GM23248 (cell line): ENCODE measurements around the gene ZBTB7C. TPM values are rescaled to one million over a fixed set of nuclear protein-coding genes. Genes with fewer than 3 reads are reported as not detected.

Experiments used
- DNase-seq: peaks from one replicate; pipeline ENCODE4 v3.0.0-alpha.2; 2015
- H2AFZ ChIP-seq: fragments of 200-600 bp; sonication (generic); 2 replicates; pipeline ENCODE4 v1.6.1; 2016; ENCODE audit warnings: antibody characterized with exemption
- H3F3A ChIP-seq: fragments of 200-600 bp; sonication (generic); 2 replicates; pipeline ENCODE4 v1.6.1; 2016; ENCODE audit warnings: mild to moderate bottlenecking, antibody characterized with exemption, mixed run types; ENCODE audit not compliant: insufficient read depth
- H3K27ac ChIP-seq: fragments of 200-600 bp; sonication (generic); 2 replicates; pipeline ENCODE4 v1.5.1; 2016; ENCODE audit warnings: mild to moderate bottlenecking
- H3K27me3 ChIP-seq: fragments of 200-600 bp; sonication (generic); replicated peaks from 2 replicates; pipeline ENCODE4 v1.6.1; 2016; ENCODE audit warnings: mild to moderate bottlenecking; ENCODE audit not compliant: insufficient read depth
- H3K36me3 ChIP-seq: fragments of 200-600 bp; sonication (generic); 2 replicates; pipeline ENCODE4 v1.6.1; 2016; ENCODE audit warnings: low read depth, mild to moderate bottlenecking
- H3K4me1 ChIP-seq: fragments of 200-600 bp; sonication (generic); 2 replicates; pipeline ENCODE4 v1.6.1; 2016; ENCODE audit warnings: mild to moderate bottlenecking; ENCODE audit not compliant: insufficient read depth
- H3K4me2 ChIP-seq: fragments of 200-600 bp; sonication (generic); one replicate; pipeline ENCODE4 v1.6.1; 2016; ENCODE audit warnings: mild to moderate bottlenecking; ENCODE audit not compliant: unreplicated experiment
- H3K4me3 ChIP-seq: fragments of 200-600 bp; sonication (generic); 2 replicates; pipeline ENCODE4 v1.5.1; 2016; ENCODE audit warnings: mild to moderate bottlenecking
- H3K79me2 ChIP-seq: fragments of 200-600 bp; sonication (generic); 2 replicates; pipeline ENCODE4 v1.6.1; 2016; ENCODE audit warnings: mild to moderate bottlenecking; ENCODE audit not compliant: insufficient read depth
- H3K9ac ChIP-seq: fragments of 200-600 bp; sonication (generic); 2 replicates; pipeline ENCODE4 v1.6.1; 2016; ENCODE audit warnings: mild to moderate bottlenecking
- H3K9me2 ChIP-seq: fragments of 200-600 bp; sonication (generic); 2 replicates; pipeline ENCODE4 v1.6.1; 2016; ENCODE audit warnings: mixed run types, mild to moderate bottlenecking, moderate library complexity; ENCODE audit not compliant: insufficient read depth
- H3K9me3 ChIP-seq: fragments of 200-600 bp; sonication (generic); one replicate; pipeline ENCODE4 v1.6.1; 2017; ENCODE audit warnings: low read depth
- H4K20me1 ChIP-seq: fragments of 200-600 bp; sonication (generic); 2 replicates; pipeline ENCODE4 v1.6.0; 2016; ENCODE audit not compliant: insufficient read depth
- EZH2 ChIP-seq: fragments of 200-600 bp; sonication (generic); IDR thresholded peaks from 2 replicates; pipeline ENCODE4 v1.6.1; 2018; ENCODE audit warnings: antibody characterized with exemption, mild to moderate bottlenecking; ENCODE audit not compliant: insufficient read depth, poor library complexity, severe bottlenecking
- EZH2phosphoT487 ChIP-seq: fragments of 200-600 bp; sonication (generic); IDR thresholded peaks from 2 replicates; pipeline ENCODE4 v1.6.1; 2018; ENCODE audit warnings: antibody characterized with exemption, moderate library complexity, mild to moderate bottlenecking, low read depth; ENCODE audit not compliant: insufficient read depth
- WGBS, 2 experiments: methylation state at CpG; one replicate each; pipeline ENCODE4 v1.1.6; 2015 to 2017; ENCODE audit warnings: low lambda C conversion rate in 2 of 2, low coverage in 1 of 2; ENCODE audit errors: missing lambda C conversion rate in 2 of 2; 5-methylcytosine and 5-hydroxymethylcytosine counted together
- in situ Hi-C: fragments of 300-500 bp; cut with MboI; formaldehyde crosslinking; loops from 2 replicates; pipeline ENCODE4 v1.15.0; 2020
- polyA plus RNA-seq: library from polyadenylated mRNA; unstranded; fragments of >200 nt; fragmentation: Nextera tagmentation; extraction: Ambion mirVana; gene quantifications from 2 replicates; pipeline ENCODE4 v1.2.1, GENCODE V29; 2016
- total RNA-seq: library from RNA; depleted of rRNA; stranded (reverse); fragments of >200 nt; shearing (Covaris generic); gene quantifications from 2 replicates; pipeline ENCODE4 v1.2.3, GENCODE V29; 2014

ZBTB7C gene
- total and polyA plus RNA-seq, 2 experiments from 2014 or later, result not detected

GRCh38 chr18:48136051-48136826 lies 272.9 kb downstream of the ZBTB7C start:
- Histone ChIP-seq H3K9me2 (no peaks in the 10 kb centered on the region), H3K27me3 (peaks cover 68% of the 10 kb centered on the region), H3K79me2 (no peaks in the 10 kb centered on the region), H3K9ac (no peak overlapping the region), H3K4me1 (no peaks in the 10 kb centered on the region), H3K4me3 (peak overlapping the region; percentile 48), H3F3A (no peaks in the 10 kb centered on the region), H2AFZ (peak overlapping the region; percentile 48; the same call in 1 of the 2 replicates), H3K4me2 (peak overlapping the region; percentile 62), H3K9me3 (no peaks in the 10 kb centered on the region), H3K27ac (no peak overlapping the region), H3K36me3 (no peaks in the 10 kb centered on the region), H4K20me1 (no peaks in the 10 kb centered on the region)
- no peak for DNase-seq
- TF ChIP-seq EZH2, result peak; percentile 1
- 0 out of 2 replicates have a peak, but pooled peaks have one; percentile 20 for TF ChIP-seq EZH2phosphoT487
- WGBS, 2 experiments, result 2% methylated on average over 24 to 47 of the region's 65 CpGs
- in situ Hi-C loops, result no loop called here

- TF ChIP-seq EZH2phosphoT487, result no peak
- TF ChIP-seq EZH2, result no peak
- no peaks in the 10 kb centered on the region for H3K36me3 ChIP-seq
- H3K4me1 ChIP-seq, result no peaks in the 10 kb centered on the region
- no peaks in the 10 kb centered on the region for H3F3A ChIP-seq
- no peak overlapping the region; the same call in 1 of the 2 replicates for H3K4me3 ChIP-seq
- no peak for DNase-seq
- no peak overlapping the region for H2AFZ ChIP-seq
- H3K4me2 ChIP-seq, result no peak overlapping the region
- no peaks in the 10 kb centered on the region for H3K79me2 ChIP-seq
- in situ Hi-C loops, result no loop called here
- no peaks in the 10 kb centered on the region for H3K9me2 ChIP-seq
- H3K9me3 ChIP-seq, result no peaks in the 10 kb centered on the region
- 10 to 11% methylated on average over 14 of the region's 14 CpGs for WGBS, 2 experiments
- no peaks in the 10 kb centered on the region for H4K20me1 ChIP-seq
- H3K27me3 ChIP-seq, result peaks cover 68% of the 10 kb centered on the region
- H3K9ac ChIP-seq, result no peak overlapping the region
- H3K27ac ChIP-seq, result no peak overlapping the region
Observed at GRCh38 chr18:48135436-48135966, 273.7 kb downstream of the ZBTB7C start.

DNA sequence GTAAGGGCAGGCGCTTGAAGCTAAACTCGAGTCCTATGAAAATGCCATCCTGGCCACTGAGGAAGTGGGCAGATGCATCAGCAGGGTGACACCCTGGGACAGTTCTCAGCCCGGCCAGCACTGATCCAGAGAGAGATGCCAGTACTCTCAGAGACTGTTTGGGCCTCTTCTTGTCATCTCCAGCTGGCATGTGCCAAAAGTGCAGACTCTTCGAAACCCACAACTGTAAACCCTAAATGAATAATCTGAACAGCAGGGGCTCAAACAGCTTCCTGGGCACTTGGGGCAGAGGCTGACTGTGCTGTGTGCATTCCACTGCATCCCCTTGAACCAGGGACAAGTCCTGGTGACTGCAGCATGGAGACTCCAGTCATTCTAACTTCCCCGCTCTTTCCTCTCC lies 274.6 kb downstream of the ZBTB7C start:
- Histone ChIP-seq H3K9me2 (no peaks in the 10 kb centered on the region), H4K20me1 (no peaks in the 10 kb centered on the region), H3K9me3 (no peaks in the 10 kb centered on the region), H3K4me3 (no peak overlapping the region), H3K27me3 (peaks cover 72% of the 10 kb centered on the region), H3F3A (no peaks in the 10 kb centered on the region), H3K79me2 (no peaks in the 10 kb centered on the region), H3K4me2 (no peak overlapping the region), H2AFZ (no peak overlapping the region), H3K9ac (no peak overlapping the region), H3K4me1 (no peaks in the 10 kb centered on the region), H3K27ac (no peak overlapping the region), H3K36me3 (no peaks in the 10 kb centered on the region)
- no peak for DNase-seq
- TF ChIP-seq EZH2phosphoT487, result no peak
- no peak for TF ChIP-seq EZH2
- 72 to 81% methylated on average over 5 of the region's 5 CpGs for WGBS, 2 experiments
- in situ Hi-C loops, result no loop called here

GRCh38 chr18:48133671-48134251 lies 275.4 kb downstream of the ZBTB7C start:
- in situ Hi-C loops, result no loop called here
- Histone ChIP-seq H3K9me2 (no peaks in the 10 kb centered on the region), H3K4me3 (no peak overlapping the region), H3K9me3 (no peaks in the 10 kb centered on the region), H3K27ac (no peak overlapping the region), H3K27me3 (peaks cover 73% of the 10 kb centered on the region), H3K36me3 (no peaks in the 10 kb centered on the region), H3F3A (no peaks in the 10 kb centered on the region), H4K20me1 (no peaks in the 10 kb centered on the region), H3K4me2 (no peak overlapping the region), H3K9ac (no peak overlapping the region), H2AFZ (no peak overlapping the region), H3K79me2 (no peaks in the 10 kb centered on the region), H3K4me1 (no peaks in the 10 kb centered on the region)
- no peak for TF ChIP-seq EZH2phosphoT487
- no peak for TF ChIP-seq EZH2
- 34 to 38% methylated on average over 5 of the region's 5 CpGs for WGBS, 2 experiments
- DNase-seq, result no peak
